Right lobe of liver (tissue), 6 donors: Measurements from ENCODE around the gene VAV3. TPM values are rescaled to one million over a fixed set of nuclear protein-coding genes. Genes with fewer than 3 reads are reported as not detected.
A peak's percentile ranks its signal among the peaks of the same experiment; 100 is the strongest.

Experiments used
- ATAC-seq, 4 donors: fragments of 200-7000 bp; cut with Tn5 transposase; one replicate each; pipeline ENCODE4 v1.9.1; 2020; ENCODE audit warnings: mild to moderate bottlenecking in 4 of 4, moderate library complexity in 4 of 4
- DNase-seq, 3 donors: peaks; one replicate each; pipeline ENCODE4 v3.0.0-alpha.2; 2020
- H3K27ac ChIP-seq, 3 donors: fragments of 200-600 bp; one replicate each; pipeline ENCODE4 v1.8.0; 2022
- H3K27me3 ChIP-seq, 2 donors: fragments of 200-600 bp; one replicate each; pipeline ENCODE4 v1.8.0; 2022
- H3K36me3 ChIP-seq, 4 donors: fragments of 200-600 bp; sonication (generic) in 1 of 4; one replicate each; pipeline versions ENCODE4 v1.5.1 to v1.8.0; 2017 to 2022; ENCODE audit warnings: control low read depth in 1 of 4
- H3K4me1 ChIP-seq, 4 donors: fragments of 200-600 bp; sonication (generic) in 1 of 4; one replicate each; pipeline versions ENCODE4 v1.5.1 to v1.8.0; 2017 to 2022; ENCODE audit warnings: control low read depth in 1 of 4
- H3K4me3 ChIP-seq, 3 donors: fragments of 200-600 bp; one replicate each; pipeline ENCODE4 v1.8.0; 2022
- H3K9me3 ChIP-seq, 4 donors: fragments of 200-600 bp; sonication (generic) in 1 of 4; one replicate each; pipeline versions ENCODE4 v1.5.1 to v1.8.0; 2017 to 2022; ENCODE audit warnings: control low read depth in 1 of 4
- CTCF ChIP-seq, 4 donors: fragments of 200-600 bp in 3 of 4; fragments of 450-650 bp in 1 of 4; IDR thresholded peaks; one replicate each; pipeline versions ENCODE4 v1.5.1 to v1.8.0; 2016 to 2022; ENCODE audit warnings: antibody characterized with exemption in 4 of 4, mild to moderate bottlenecking in 2 of 4
- POLR2A ChIP-seq: fragments of 450-650 bp; IDR thresholded peaks from one replicate; pipeline ENCODE4 v1.6.1; 2017; ENCODE audit warnings: antibody characterized with exemption, mild to moderate bottlenecking
- WGBS: methylation state at CpG from one replicate; pipeline ENCODE4 v1.1.6; 2018; ENCODE audit warnings: low coverage, low lambda C conversion rate; ENCODE audit not compliant: insufficient coverage; ENCODE audit errors: missing lambda C conversion rate; 5-methylcytosine and 5-hydroxymethylcytosine counted together
- intact Hi-C, 2 donors: fragments of 100-400 bp; cut with DNase I; formaldehyde crosslinking; loops; one replicate each; pipeline versions ENCODE4 v1.11.2 to v1.14.1; 2022
- total RNA-seq, 6 experiments: library from RNA; depleted of rRNA in 2 of 6; stranded (reverse); fragments of >200 nt in 2 of 6; fragmentation: NEBNext Ultra II Directional in 3 of 6; extraction: Animal tissue kit (Norgen Biotek cat#: 25700) in 3 of 6; gene quantifications; one replicate each; pipeline versions ENCODE4 v1.1.0 to v1.2.4, GENCODE V29; 2016 to 2023
- donor health status: DM: no; HTN: yes; CAD: no.
- donor health status: DM: no; HTN: no; CAD: no.
- donor health status: DM: no; HTN: no; CAD: no.
- donor health status: DM: no; HTN: yes; CAD: no.
- donor health status: DM: no; HTN: yes; CAD: no.

Gene VAV3
- total RNA-seq, 6 experiments from 2014 or later, result 0.77 to 3.6 (median 1.5) TPM

- no peaks in the 10 kb centered on the region for H3K9me3 ChIP-seq
- no peaks in the 10 kb centered on the region for H3K4me1 ChIP-seq
- no peak overlapping the region for H3K4me3 ChIP-seq
- WGBS, result 42% methylated on average over 6 of the region's 6 CpGs
- intact Hi-C loops, result no loop called here
- DNase-seq (no peak), ATAC-seq (no peak)
- no peak overlapping the region for H3K27ac ChIP-seq
- no peaks in the 10 kb centered on the region for H3K27me3 ChIP-seq
- no peaks in the 10 kb centered on the region for H3K36me3 ChIP-seq
- TF ChIP-seq POLR2A (no peak), CTCF (IDR thresholded peaks at IDR 0.05) (no peak)
Measured at GRCh38 chr1:107530543-107530942, 434.4 kb downstream of the VAV3 start.

GRCh38 chr1:107529511-107530149 is 435.4 kb downstream of the VAV3 start:
- H3K36me3 ChIP-seq, result no peaks in the 10 kb centered on the region
- H3K9me3 ChIP-seq, result no peaks in the 10 kb centered on the region
- H3K4me3 ChIP-seq, result no peak overlapping the region
- no peaks in the 10 kb centered on the region for H3K4me1 ChIP-seq
- ATAC-seq (peak; percentile 82 to 89 (median 88)), DNase-seq (no peak)
- TF ChIP-seq POLR2A (no peak), CTCF (IDR thresholded peaks at IDR 0.05) (peak; percentile 59 to 79 (median 72))
- intact Hi-C loops, result loop anchor here in 1 of 2 donors (5.0 kb wide), 1 partner anchor 102 kb away; no protein-coding TSS in a partner anchor
- no peaks in the 10 kb centered on the region for H3K27me3 ChIP-seq
- no peak overlapping the region for H3K27ac ChIP-seq
- WGBS, result 16% methylated on average over 6 of the region's 6 CpGs

- DNase-seq, result no peak
- TF ChIP-seq POLR2A (no peak), CTCF (IDR thresholded peaks at IDR 0.05) (no peak)
- Histone ChIP-seq H3K36me3 (no peaks in the 10 kb centered on the region), H3K4me3 (no peak overlapping the region), H3K27me3 (no peaks in the 10 kb centered on the region), H3K9me3 (no peaks in the 10 kb centered on the region), H3K4me1 (no peaks in the 10 kb centered on the region), H3K27ac (no peak overlapping the region)
- peak; percentile 42 to 69 (median 52) for ATAC-seq
- intact Hi-C loops, result loop anchor here in 1 of 2 donors (5.0 kb wide), 1 partner anchor 99 kb away; no protein-coding TSS in a partner anchor
- WGBS, result 22% methylated on average over 2 of the region's 2 CpGs
Measured at GRCh38 chr1:107526524-107527198, 438.3 kb downstream of the VAV3 start.

- Histone ChIP-seq H3K4me1 (no peaks in the 10 kb centered on the region), H3K4me3 (no peak overlapping the region), H3K9me3 (no peaks in the 10 kb centered on the region), H3K27me3 (no peaks in the 10 kb centered on the region), H3K27ac (no peak overlapping the region), H3K36me3 (no peaks in the 10 kb centered on the region)
- TF ChIP-seq CTCF (IDR thresholded peaks at IDR 0.05), result no peak
- no peak for TF ChIP-seq POLR2A
- no peak for ATAC-seq
- 92% methylated on average over 2 of the region's 2 CpGs for WGBS
- no peak for DNase-seq
- intact Hi-C loops, result loop anchor here in 1 of 2 donors (5.0 kb wide), 1 partner anchor 99 kb away; no protein-coding TSS in a partner anchor
Measured at GRCh38 chr1:107525961-107526360, 439.0 kb downstream of the VAV3 start.
